Calu3 (cell line): ENCODE measurements around the gene ZCCHC3. TPM values are rescaled to one million over a fixed set of nuclear protein-coding genes. Genes with fewer than 3 reads are reported as not detected.
A peak's percentile ranks its signal among the peaks of the same experiment; 100 is the strongest.

Experiments
- BruUV-seq: library from RNA; stranded (reverse); fragments of 400-500 nt; replicated peaks from 2 replicates; lab custom pipeline; 2021; lab: Mats Ljungman, UMichigan
- CTCF ChIA-PET: fragments of 300-600 bp; sonication (Branson Sonifier 250); formaldehyde crosslinking; loops from one replicate; lab custom pipeline; 2022; ENCODE audit warnings: antibody characterized with exemption; lab: Charles Lee
- DNase-seq: peaks from one replicate; pipeline ENCODE4 v3.0.0; 2022
- H3K27ac Mint-ChIP-seq: one replicate; pipeline ENCODE4 v1.8.0; 2022; ENCODE audit warnings: mixed read lengths; ENCODE audit not compliant: unreplicated experiment
- H3K27me3 Mint-ChIP-seq: one replicate; pipeline ENCODE4 v1.8.0; 2022; ENCODE audit warnings: mixed read lengths; ENCODE audit not compliant: unreplicated experiment
- H3K36me3 Mint-ChIP-seq: one replicate; pipeline ENCODE4 v1.8.0; 2022; ENCODE audit warnings: mild to moderate bottlenecking, moderate library complexity, mixed read lengths; ENCODE audit not compliant: insufficient read depth, unreplicated experiment
- H3K4me1 Mint-ChIP-seq: one replicate; pipeline ENCODE4 v1.8.0; 2022; ENCODE audit warnings: mild to moderate bottlenecking, low read depth, mixed read lengths; ENCODE audit not compliant: unreplicated experiment
- H3K4me3 Mint-ChIP-seq: one replicate; pipeline ENCODE4 v1.8.0; 2022; ENCODE audit warnings: mild to moderate bottlenecking, low read depth, moderate library complexity, mixed read lengths; ENCODE audit not compliant: unreplicated experiment
- H3K9me3 Mint-ChIP-seq: one replicate; pipeline ENCODE4 v1.8.0; 2022; ENCODE audit warnings: low read depth, mixed read lengths; ENCODE audit not compliant: unreplicated experiment
- intact Hi-C: fragments of 100-400 bp; cut with micrococcal nuclease; formaldehyde crosslinking; loops from one replicate; pipeline ENCODE4 v1.10.0; 2022; ENCODE audit not compliant: unreplicated experiment
- total RNA-seq: library from RNA; stranded (reverse); gene quantifications from 2 replicates; pipeline ENCODE4 v1.2.3, GENCODE V29; 2022
- TF ChIP-seq, protein P1 (sequence below): fragments of 200-600 bp; IDR thresholded peaks from one replicate; pipeline ENCODE4 v1.8.0; 2022; ENCODE audit warnings: antibody characterized with exemption; ENCODE audit not compliant: unreplicated experiment

The ZCCHC3 gene
- total RNA-seq, 1 experiment from 2014 or later: 10.9 TPM

- Mint-ChIP-seq H3K4me1 (peaks cover 8% of the 10 kb centered on the region), H3K27ac (no peak overlapping the region), H3K9me3 (peaks cover 2% of the 10 kb centered on the region), H3K27me3 (no peaks in the 10 kb centered on the region), H3K36me3 (peaks cover 5% of the 10 kb centered on the region), H3K4me3 (no peak overlapping the region)
- TF ChIP-seq, protein P1, sequence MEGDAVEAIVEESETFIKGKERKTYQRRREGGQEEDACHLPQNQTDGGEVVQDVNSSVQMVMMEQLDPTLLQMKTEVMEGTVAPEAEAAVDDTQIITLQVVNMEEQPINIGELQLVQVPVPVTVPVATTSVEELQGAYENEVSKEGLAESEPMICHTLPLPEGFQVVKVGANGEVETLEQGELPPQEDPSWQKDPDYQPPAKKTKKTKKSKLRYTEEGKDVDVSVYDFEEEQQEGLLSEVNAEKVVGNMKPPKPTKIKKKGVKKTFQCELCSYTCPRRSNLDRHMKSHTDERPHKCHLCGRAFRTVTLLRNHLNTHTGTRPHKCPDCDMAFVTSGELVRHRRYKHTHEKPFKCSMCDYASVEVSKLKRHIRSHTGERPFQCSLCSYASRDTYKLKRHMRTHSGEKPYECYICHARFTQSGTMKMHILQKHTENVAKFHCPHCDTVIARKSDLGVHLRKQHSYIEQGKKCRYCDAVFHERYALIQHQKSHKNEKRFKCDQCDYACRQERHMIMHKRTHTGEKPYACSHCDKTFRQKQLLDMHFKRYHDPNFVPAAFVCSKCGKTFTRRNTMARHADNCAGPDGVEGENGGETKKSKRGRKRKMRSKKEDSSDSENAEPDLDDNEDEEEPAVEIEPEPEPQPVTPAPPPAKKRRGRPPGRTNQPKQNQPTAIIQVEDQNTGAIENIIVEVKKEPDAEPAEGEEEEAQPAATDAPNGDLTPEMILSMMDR: no peak
- CTCF ChIA-PET: no interaction called here
- intact Hi-C loops: no loop called here
- no TSS peak for BruUV-seq
- no peak for DNase-seq
Observed at GRCh38 chr20:313948-314347, 16.6 kb downstream of the ZCCHC3 start.

GRCh38 chr20:316316-317068, 19.1 kb downstream of the ZCCHC3 start:
- Mint-ChIP-seq H3K27me3 (no peaks in the 10 kb centered on the region), H3K4me1 (peaks cover 8% of the 10 kb centered on the region), H3K36me3 (peaks cover 3% of the 10 kb centered on the region), H3K9me3 (peaks cover 2% of the 10 kb centered on the region), H3K4me3 (no peak overlapping the region), H3K27ac (no peak overlapping the region)
- intact Hi-C loops: no loop called here
- TF ChIP-seq, protein P1: no peak
- CTCF ChIA-PET: no interaction called here
- no peak for DNase-seq
- no TSS peak for BruUV-seq

GRCh38 chr20:324177-325044, 27.0 kb downstream of the ZCCHC3 start:
- Mint-ChIP-seq H3K36me3 (peaks cover 49% of the 10 kb centered on the region), H3K4me1 (peaks cover 2% of the 10 kb centered on the region), H3K9me3 (no peaks in the 10 kb centered on the region), H3K27ac (peak overlapping the region; percentile 62), H3K4me3 (peak overlapping the region; percentile 74), H3K27me3 (no peaks in the 10 kb centered on the region)
- TSS peak; percentile 95 for BruUV-seq
- peak; percentile 93 for DNase-seq
- CTCF ChIA-PET: interaction anchor here (0.8 to 0.9 kb wide), 2 partner anchors 26 to 107 kb away, joined by 3 read pairs; no protein-coding TSS in a partner anchor
- intact Hi-C loops: loop anchor here (1.0 kb wide), 1 partner anchor 26 kb away; no protein-coding TSS in a partner anchor
- TF ChIP-seq, protein P1: no peak

GRCh38 chr20:325045-325888, 27.9 kb downstream of the ZCCHC3 start, which contains the start of gene SOX12:
SOX12 (plus strand) TSS chr20:325552; CDS start chr20:325925, 373 bp downstream.
- Mint-ChIP-seq H3K27ac (peak within 1 kb of the TSS; percentile 62), H3K4me1 (peaks cover 11% of the 10 kb centered on the region), H3K27me3 (no peaks in the 10 kb centered on the region), H3K36me3 (peaks cover 53% of the 10 kb centered on the region), H3K4me3 (peak within 1 kb of the TSS; percentile 74), H3K9me3 (no peaks in the 10 kb centered on the region)
- CTCF ChIA-PET: interaction anchor here (0.9 kb wide), 1 partner anchor 106 kb away, joined by 3 read pairs; no protein-coding TSS in a partner anchor
- DNase-seq: peak; percentile 96
- intact Hi-C loops: no loop called here
- TF ChIP-seq, protein P1: no peak
- no TSS peak for BruUV-seq
